Measurements from ENCODE around the gene TSPAN18.

- no peak for TF ChIP-seq CTCF (IDR thresholded peaks at IDR 0.05; ENCODE audit: low read depth, low read length, poor library complexity, severe bottlenecking)
- no peak for TF ChIP-seq EZH2phosphoT487 (IDR thresholded peaks at IDR 0.05; ENCODE audit: borderline replicate concordance, low read length)
Observed at GRCh38 chr11:44787070-44787469, 60.3 kb downstream of the TSPAN18 start.

Measured in DOHH2 (cell line).